Calu3 (cell line): ENCODE results near the gene ZNF664. TPM values are rescaled to one million over a fixed set of nuclear protein-coding genes. Genes with fewer than 3 reads are reported as not detected.

Source experiments
- Bru-seq: library from RNA; stranded (reverse); fragments of 400-500 nt; gene quantifications from one replicate; lab custom pipeline; 2021; lab: Mats Ljungman, UMichigan
- BruChase-seq, 2 experiments: library from RNA; stranded (reverse); fragments of 400-500 nt; gene quantifications; one replicate each; lab custom pipeline; 2021; lab: Mats Ljungman, UMichigan
- BruUV-seq: library from RNA; stranded (reverse); fragments of 400-500 nt; replicated peaks from 2 replicates; lab custom pipeline; 2021; lab: Mats Ljungman, UMichigan
- CTCF ChIA-PET: fragments of 300-600 bp; sonication (Branson Sonifier 250); formaldehyde crosslinking; loops from one replicate; lab custom pipeline; 2022; ENCODE audit warnings: antibody characterized with exemption; lab: Charles Lee
- DNase-seq: peaks from one replicate; pipeline ENCODE4 v3.0.0; 2022
- H3K27ac Mint-ChIP-seq: one replicate; pipeline ENCODE4 v1.8.0; 2022; ENCODE audit warnings: mixed read lengths; ENCODE audit not compliant: unreplicated experiment
- H3K27me3 Mint-ChIP-seq: one replicate; pipeline ENCODE4 v1.8.0; 2022; ENCODE audit warnings: mixed read lengths; ENCODE audit not compliant: unreplicated experiment
- H3K36me3 Mint-ChIP-seq: one replicate; pipeline ENCODE4 v1.8.0; 2022; ENCODE audit warnings: mild to moderate bottlenecking, moderate library complexity, mixed read lengths; ENCODE audit not compliant: insufficient read depth, unreplicated experiment
- H3K4me1 Mint-ChIP-seq: one replicate; pipeline ENCODE4 v1.8.0; 2022; ENCODE audit warnings: mild to moderate bottlenecking, low read depth, mixed read lengths; ENCODE audit not compliant: unreplicated experiment
- H3K4me3 Mint-ChIP-seq: one replicate; pipeline ENCODE4 v1.8.0; 2022; ENCODE audit warnings: mild to moderate bottlenecking, low read depth, moderate library complexity, mixed read lengths; ENCODE audit not compliant: unreplicated experiment
- H3K9me3 Mint-ChIP-seq: one replicate; pipeline ENCODE4 v1.8.0; 2022; ENCODE audit warnings: low read depth, mixed read lengths; ENCODE audit not compliant: unreplicated experiment
- intact Hi-C: fragments of 100-400 bp; cut with micrococcal nuclease; formaldehyde crosslinking; loops from one replicate; pipeline ENCODE4 v1.10.0; 2022; ENCODE audit not compliant: unreplicated experiment
- long read RNA-seq: library from polyadenylated mRNA; stranded (forward); transcript quantifications from one replicate; pipeline ENCODE4 v2.0.0, GENCODE V29; 2022
- total RNA-seq: library from RNA; stranded (reverse); gene quantifications from 2 replicates; pipeline ENCODE4 v1.2.3, GENCODE V29; 2022
- TF ChIP-seq, protein P1 (sequence below): fragments of 200-600 bp; IDR thresholded peaks from one replicate; pipeline ENCODE4 v1.8.0; 2022; ENCODE audit warnings: antibody characterized with exemption; ENCODE audit not compliant: unreplicated experiment

The ZNF664 gene
- 130 and 147 TPM in 2 replicates for total RNA-seq
- percentile 93 among the genes with signal in this experiment for Bru-seq, nascent RNA
- BruChase-seq, experiment 1, labeled RNA remaining after a 6-hour chase = percentile 100 among the genes with signal in this experiment
- BruChase-seq, experiment 2, labeled RNA remaining after a 2-hour chase = percentile 99 among the genes with signal in this experiment
- long read RNA-seq, full-length matches to known transcripts = 4 of 28 reads
- long read RNA-seq, partial matches to known transcripts = 23 of 28 reads
- long read RNA-seq, other reads (novel, unspliced or antisense) = 1 of 28 reads

DNA sequence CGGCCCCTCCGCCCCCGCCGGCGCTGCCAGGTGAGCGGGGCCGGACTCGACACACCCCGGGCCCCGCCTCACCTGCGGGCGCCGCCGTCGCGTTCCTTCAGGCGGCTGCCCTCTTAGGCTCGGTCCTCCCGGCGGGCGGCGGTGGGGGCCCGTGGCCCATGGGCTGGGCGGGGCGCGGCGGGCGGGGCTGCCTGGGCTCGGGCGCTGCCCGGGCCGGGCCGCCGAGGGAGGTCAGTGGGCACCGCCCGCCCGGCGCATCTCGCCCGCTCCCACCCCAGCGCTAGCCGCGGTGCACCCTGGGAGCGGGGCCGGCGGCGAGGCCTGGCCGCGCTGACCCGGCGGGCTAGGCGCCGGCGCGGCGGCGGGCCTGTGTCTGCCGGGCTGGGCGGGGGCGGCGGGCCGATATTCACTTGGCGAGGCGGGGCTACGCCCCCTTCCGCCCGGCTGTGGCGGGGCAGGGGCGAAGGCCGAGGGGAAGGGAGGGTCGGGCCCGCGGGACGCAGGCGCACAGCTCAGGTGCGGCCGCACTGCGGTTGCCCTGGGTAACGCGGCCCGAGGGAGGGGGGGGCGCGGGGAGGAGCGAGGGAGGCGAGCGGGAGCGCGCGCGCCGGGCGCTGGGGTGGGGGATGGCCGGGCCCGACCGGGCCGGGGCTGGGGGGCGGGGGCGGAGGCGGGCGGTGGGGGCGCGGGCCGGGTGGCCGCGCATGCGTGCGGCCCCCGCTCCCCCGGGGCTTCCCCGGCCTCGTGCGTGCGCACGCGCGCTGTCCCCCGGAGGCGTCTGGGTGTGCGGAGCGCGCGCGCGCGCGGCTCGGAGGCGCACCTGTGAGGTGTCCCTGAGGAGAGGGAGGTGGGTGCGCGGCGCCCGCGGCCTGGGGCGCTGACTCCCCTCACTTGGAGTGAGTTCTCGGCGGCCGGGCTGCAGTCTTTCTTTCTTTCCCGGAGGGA lies at the start of gene ZNF664, which contains the start of gene CCDC92:
Gene ZNF664, plus strand, starts transcription at position 759 of the 945 bp plus-strand sequence. CDS start 38,930 bp downstream, outside the sequence.
Gene CCDC92, minus strand, starts transcription at position 375 of the 945 bp plus-strand sequence. CDS start 28,526 bp downstream, outside the sequence.
- peaks cover 31% of the 10 kb centered on the region for H3K4me1 Mint-ChIP-seq
- H3K9me3 Mint-ChIP-seq = no peaks in the 10 kb centered on the region
- peak; percentile 99 for DNase-seq
- H3K36me3 Mint-ChIP-seq = peaks cover 57% of the 10 kb centered on the region
- intact Hi-C loops = no loop called here
- no peaks in the 10 kb centered on the region for H3K27me3 Mint-ChIP-seq
- H3K4me3 Mint-ChIP-seq = peak within 1 kb of the TSS; percentile 80
- CTCF ChIA-PET = interaction anchor here (0.6 to 1.5 kb wide), 2 partner anchors 18 to 702 kb away, joined by 4 to 6 read pairs; no protein-coding TSS in a partner anchor
- H3K27ac Mint-ChIP-seq = peak within 1 kb of the TSS; percentile 60
- BruUV-seq = no TSS peak
- TF ChIP-seq, protein P1, sequence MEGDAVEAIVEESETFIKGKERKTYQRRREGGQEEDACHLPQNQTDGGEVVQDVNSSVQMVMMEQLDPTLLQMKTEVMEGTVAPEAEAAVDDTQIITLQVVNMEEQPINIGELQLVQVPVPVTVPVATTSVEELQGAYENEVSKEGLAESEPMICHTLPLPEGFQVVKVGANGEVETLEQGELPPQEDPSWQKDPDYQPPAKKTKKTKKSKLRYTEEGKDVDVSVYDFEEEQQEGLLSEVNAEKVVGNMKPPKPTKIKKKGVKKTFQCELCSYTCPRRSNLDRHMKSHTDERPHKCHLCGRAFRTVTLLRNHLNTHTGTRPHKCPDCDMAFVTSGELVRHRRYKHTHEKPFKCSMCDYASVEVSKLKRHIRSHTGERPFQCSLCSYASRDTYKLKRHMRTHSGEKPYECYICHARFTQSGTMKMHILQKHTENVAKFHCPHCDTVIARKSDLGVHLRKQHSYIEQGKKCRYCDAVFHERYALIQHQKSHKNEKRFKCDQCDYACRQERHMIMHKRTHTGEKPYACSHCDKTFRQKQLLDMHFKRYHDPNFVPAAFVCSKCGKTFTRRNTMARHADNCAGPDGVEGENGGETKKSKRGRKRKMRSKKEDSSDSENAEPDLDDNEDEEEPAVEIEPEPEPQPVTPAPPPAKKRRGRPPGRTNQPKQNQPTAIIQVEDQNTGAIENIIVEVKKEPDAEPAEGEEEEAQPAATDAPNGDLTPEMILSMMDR = no peak

DNA sequence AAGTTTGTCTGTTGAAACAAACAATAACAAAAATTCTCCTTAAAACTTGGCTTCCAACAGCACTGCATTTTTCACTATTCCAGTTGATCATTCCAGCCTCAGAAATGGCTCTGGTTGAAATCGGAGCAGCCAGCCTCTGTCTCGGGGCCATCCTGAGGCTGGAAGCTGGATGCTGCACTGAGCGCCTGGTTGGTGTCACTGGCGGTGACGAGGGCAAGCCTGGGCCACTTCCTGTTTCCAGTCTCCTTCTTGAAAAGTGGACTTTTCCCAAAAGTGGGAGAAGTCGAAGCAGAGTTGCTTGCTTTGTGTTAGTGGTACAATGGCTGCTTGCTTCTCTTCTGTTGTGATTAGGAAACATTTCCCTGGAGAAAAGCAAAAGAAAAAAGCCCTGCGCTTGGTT lies 49.1 kb upstream of the ZNF664 start:
- BruUV-seq = no TSS peak
- no peak overlapping the region for H3K27ac Mint-ChIP-seq
- CTCF ChIA-PET = no interaction called here

DNA sequence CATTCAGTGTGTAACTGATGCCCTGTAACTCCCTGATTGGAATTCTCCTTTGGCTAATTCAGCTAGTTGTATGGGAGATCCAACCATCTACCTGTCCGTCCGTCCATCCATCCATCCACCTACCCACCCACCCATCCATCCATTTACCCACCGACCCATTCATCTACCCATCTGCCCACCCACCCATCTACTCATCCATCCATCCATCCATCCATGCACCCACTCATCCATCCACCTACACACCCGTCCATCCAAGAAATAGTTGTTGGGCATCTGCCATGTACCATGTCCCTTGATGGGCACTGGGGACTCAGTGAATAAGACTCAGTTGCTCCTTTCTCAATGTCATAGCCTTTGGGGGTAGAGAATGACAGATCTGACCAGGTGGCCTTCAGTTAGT lies 48.5 kb upstream of the ZNF664 start:
- Mint-ChIP-seq H3K4me1 (no peaks in the 10 kb centered on the region), H3K36me3 (peaks cover 5% of the 10 kb centered on the region), H3K27me3 (peaks cover 22% of the 10 kb centered on the region), H3K27ac (no peak overlapping the region), H3K4me3 (no peak overlapping the region), H3K9me3 (no peaks in the 10 kb centered on the region)
- CTCF ChIA-PET = no interaction called here
- intact Hi-C loops = no loop called here
- BruUV-seq = no TSS peak
- no peak for DNase-seq
- TF ChIP-seq, protein P1 = no peak

More for the DNA sequence above, 49.1 kb upstream of the ZNF664 start:
- Mint-ChIP-seq H3K9me3 (no peaks in the 10 kb centered on the region), H3K36me3 (peaks cover 5% of the 10 kb centered on the region), H3K4me1 (no peaks in the 10 kb centered on the region), H3K4me3 (no peak overlapping the region), H3K27me3 (peaks cover 22% of the 10 kb centered on the region)
- no peak for DNase-seq
- TF ChIP-seq, protein P1 = no peak
- intact Hi-C loops = no loop called here

DNA sequence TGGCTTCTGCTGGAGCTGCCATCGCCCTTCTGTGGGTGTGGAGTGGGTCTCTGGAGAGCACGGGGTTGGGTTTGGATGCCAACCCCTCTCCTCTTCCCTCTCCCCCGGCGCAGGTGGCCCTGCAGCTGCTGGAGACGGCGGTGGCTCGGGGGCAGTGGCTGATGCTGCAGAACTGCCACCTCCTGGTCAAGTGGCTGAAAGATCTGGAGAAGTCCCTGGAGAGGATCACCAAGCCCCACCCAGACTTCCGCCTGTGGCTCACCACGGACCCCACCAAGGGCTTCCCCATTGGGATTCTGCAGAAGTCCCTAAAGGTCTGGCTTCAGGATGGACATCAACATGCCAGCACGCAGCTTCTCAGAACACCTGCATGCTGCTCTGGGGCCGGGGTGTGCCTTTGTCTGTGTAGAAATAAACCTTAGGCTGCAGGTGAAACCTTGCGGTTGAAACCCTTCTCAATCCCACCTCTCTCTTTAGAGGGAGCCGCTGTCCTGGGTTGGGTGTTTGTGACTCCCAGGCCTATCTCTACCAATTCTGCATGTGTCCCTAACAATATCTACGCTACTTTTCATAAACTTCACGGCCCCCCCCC lies 44.6 kb upstream of the ZNF664 start:
- no TSS peak for BruUV-seq
- DNase-seq = no peak
- H3K36me3 Mint-ChIP-seq = peaks cover 7% of the 10 kb centered on the region
- no peak overlapping the region for H3K27ac Mint-ChIP-seq
- intact Hi-C loops = no loop called here
- no peaks in the 10 kb centered on the region for H3K4me1 Mint-ChIP-seq
- CTCF ChIA-PET = no interaction called here
- no peaks in the 10 kb centered on the region for H3K9me3 Mint-ChIP-seq
- TF ChIP-seq, protein P1 = no peak
- H3K27me3 Mint-ChIP-seq = peaks cover 32% of the 10 kb centered on the region
- H3K4me3 Mint-ChIP-seq = no peak overlapping the region
